Activated naive CD8-positive, alpha-beta T cell treated with anti-CD3 and anti-CD28 coated beads, Interleukin-2, amount 50 U/mL, for 24 hours (primary cell): ENCODE measurements around the gene VCAM1.

ENCODE experiments used
- ATAC-seq: fragments of 150-1000 bp; cut with Tn5 transposase; one replicate; pipeline ENCODE4 v1.10.0; 2021
- DNase-seq: peaks from one replicate; pipeline ENCODE4 v3.0.0; 2021
- H3K27ac Mint-ChIP-seq: one replicate; pipeline ENCODE4 v1.8.0; 2021; ENCODE audit warnings: mild to moderate bottlenecking, mixed read lengths
- H3K27me3 Mint-ChIP-seq: one replicate; pipeline ENCODE4 v1.8.0; 2021; ENCODE audit warnings: mixed read lengths
- H3K36me3 Mint-ChIP-seq: one replicate; pipeline ENCODE4 v1.8.0; 2021; ENCODE audit warnings: low read depth, mixed read lengths
- H3K4me1 Mint-ChIP-seq: one replicate; pipeline ENCODE4 v1.8.0; 2021; ENCODE audit warnings: mixed read lengths
- H3K4me3 Mint-ChIP-seq: one replicate; pipeline ENCODE4 v1.8.0; 2021; ENCODE audit warnings: mild to moderate bottlenecking, moderate library complexity, mixed read lengths
- H3K9me3 Mint-ChIP-seq: one replicate; pipeline ENCODE4 v1.8.0; 2021; ENCODE audit warnings: mixed read lengths

VCAM1 gene

GRCh38 chr1:100746542-100746932, 27.0 kb downstream of the VCAM1 start:
- Mint-ChIP-seq H3K27me3 (peaks cover 11% of the 10 kb centered on the region), H3K4me3 (no peak overlapping the region), H3K4me1 (peaks cover 2% of the 10 kb centered on the region), H3K9me3 (no peaks in the 10 kb centered on the region), H3K27ac (no peak overlapping the region), H3K36me3 (no peaks in the 10 kb centered on the region)
- ATAC-seq, result no peak
- no peak for DNase-seq

- Mint-ChIP-seq H3K9me3 (no peaks in the 10 kb centered on the region), H3K27me3 (peaks cover 11% of the 10 kb centered on the region), H3K27ac (no peak overlapping the region), H3K36me3 (no peaks in the 10 kb centered on the region), H3K4me3 (no peak overlapping the region), H3K4me1 (peaks cover 2% of the 10 kb centered on the region)
- no peak for DNase-seq
- no peak for ATAC-seq
Observed at GRCh38 chr1:100747771-100748170, 28.2 kb downstream of the VCAM1 start.

GRCh38 chr1:100750005-100750885, 30.7 kb downstream of the VCAM1 start:
- H3K4me1 Mint-ChIP-seq, result peaks cover 2% of the 10 kb centered on the region
- DNase-seq (no peak), ATAC-seq (no peak)
- peaks cover 8% of the 10 kb centered on the region for H3K27me3 Mint-ChIP-seq
- no peak overlapping the region for H3K27ac Mint-ChIP-seq
- no peak overlapping the region for H3K4me3 Mint-ChIP-seq
- H3K36me3 Mint-ChIP-seq, result no peaks in the 10 kb centered on the region
- no peaks in the 10 kb centered on the region for H3K9me3 Mint-ChIP-seq

DNA sequence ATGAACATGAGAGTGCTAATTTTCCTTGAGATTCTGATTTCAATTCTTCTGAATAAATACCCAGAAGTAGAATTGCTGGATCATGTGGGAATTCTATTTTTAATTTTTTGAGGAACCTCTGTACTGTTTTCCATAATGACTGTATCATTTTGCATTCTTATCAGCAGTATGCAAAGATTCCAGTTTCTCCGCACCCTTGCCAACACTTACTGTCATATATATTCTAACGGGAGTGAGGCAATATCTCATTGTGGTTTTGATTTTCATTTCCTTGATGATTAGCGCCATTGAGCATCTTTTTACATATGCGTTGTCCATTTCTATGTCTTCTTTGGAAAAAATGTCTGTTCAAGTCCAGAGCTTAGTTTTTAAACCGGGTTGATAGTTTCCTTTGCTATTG, 33.2 kb downstream of the VCAM1 start:
- Mint-ChIP-seq H3K27ac (no peak overlapping the region), H3K36me3 (no peaks in the 10 kb centered on the region), H3K27me3 (peaks cover 7% of the 10 kb centered on the region), H3K4me1 (no peaks in the 10 kb centered on the region), H3K4me3 (no peak overlapping the region), H3K9me3 (no peaks in the 10 kb centered on the region)
- DNase-seq, result no peak
- ATAC-seq, result no peak

GRCh38 chr1:100757946-100758345, 38.4 kb downstream of the VCAM1 start:
- Mint-ChIP-seq H3K4me1 (no peaks in the 10 kb centered on the region), H3K27me3 (peaks cover 13% of the 10 kb centered on the region), H3K36me3 (no peaks in the 10 kb centered on the region), H3K27ac (no peak overlapping the region), H3K9me3 (no peaks in the 10 kb centered on the region), H3K4me3 (no peak overlapping the region)
- DNase-seq, result no peak
- no peak for ATAC-seq

DNA sequence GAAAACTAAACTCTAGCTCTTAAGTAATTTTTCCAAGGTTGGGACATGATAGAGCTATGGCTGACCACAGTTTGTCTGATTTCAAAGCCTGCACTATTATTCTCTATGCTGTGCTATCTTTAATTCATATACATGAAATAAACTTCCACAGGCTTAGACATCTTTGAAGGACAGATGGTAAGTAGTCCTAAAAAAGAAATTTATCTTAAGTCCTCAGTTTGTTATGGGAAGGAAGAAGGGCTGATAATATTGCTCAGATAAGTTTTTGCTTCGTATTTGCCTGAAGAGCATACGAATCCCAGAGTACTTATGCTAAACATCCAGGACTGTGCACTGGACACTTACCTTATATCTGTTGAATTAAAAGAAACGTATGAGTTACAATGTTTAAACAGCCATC, 39.6 kb downstream of the VCAM1 start:
- Mint-ChIP-seq H3K4me1 (no peaks in the 10 kb centered on the region), H3K27ac (no peak overlapping the region), H3K9me3 (no peaks in the 10 kb centered on the region), H3K4me3 (no peak overlapping the region), H3K36me3 (no peaks in the 10 kb centered on the region), H3K27me3 (peaks cover 10% of the 10 kb centered on the region)
- no peak for ATAC-seq
- DNase-seq, result no peak

- Mint-ChIP-seq H3K4me3 (no peak overlapping the region), H3K9me3 (no peaks in the 10 kb centered on the region), H3K27me3 (peaks cover 10% of the 10 kb centered on the region), H3K27ac (no peak overlapping the region), H3K4me1 (no peaks in the 10 kb centered on the region), H3K36me3 (no peaks in the 10 kb centered on the region)
- ATAC-seq (no peak), DNase-seq (no peak)
Observed at GRCh38 chr1:100760511-100760910, 41.0 kb downstream of the VCAM1 start.

GRCh38 chr1:100762461-100762860, 42.9 kb downstream of the VCAM1 start:
- DNase-seq (no peak), ATAC-seq (no peak)
- Mint-ChIP-seq H3K9me3 (no peaks in the 10 kb centered on the region), H3K36me3 (no peaks in the 10 kb centered on the region), H3K27ac (no peak overlapping the region), H3K27me3 (peaks cover 10% of the 10 kb centered on the region), H3K4me3 (no peak overlapping the region), H3K4me1 (no peaks in the 10 kb centered on the region)

DNA sequence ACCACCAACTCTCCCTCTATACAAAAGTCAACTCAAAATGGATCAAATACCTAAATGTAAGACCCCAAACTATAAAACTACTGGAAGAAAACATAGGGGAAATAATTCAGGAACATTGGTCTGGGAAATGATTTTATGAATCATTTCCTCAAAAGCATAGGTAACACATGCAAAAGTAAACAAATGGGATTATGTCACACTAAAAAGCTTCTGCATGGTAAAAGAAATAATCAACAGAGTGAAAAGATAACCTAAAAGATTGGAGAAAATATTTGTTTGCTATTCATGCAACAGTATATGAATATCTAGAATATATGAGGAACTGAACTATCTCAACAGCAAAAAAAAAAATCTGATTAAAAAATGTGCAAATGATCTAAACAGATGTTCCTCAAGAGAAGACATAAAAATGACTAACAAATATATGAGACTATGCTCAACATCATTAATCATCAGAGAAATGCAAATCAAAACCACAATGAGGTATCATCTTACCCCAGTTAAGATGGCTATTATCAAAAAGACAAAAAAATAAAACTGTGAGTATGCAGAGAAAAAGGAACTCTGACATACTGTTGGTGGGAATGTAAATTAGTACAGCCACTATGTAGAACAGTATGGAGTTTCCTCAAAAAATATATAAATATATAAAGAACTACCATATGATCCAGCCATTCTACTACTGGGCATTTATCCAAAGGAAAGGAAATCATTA, 47.8 kb downstream of the VCAM1 start:
- no peak for ATAC-seq
- Mint-ChIP-seq H3K27me3 (peaks cover 5% of the 10 kb centered on the region), H3K4me1 (no peaks in the 10 kb centered on the region), H3K27ac (no peak overlapping the region), H3K36me3 (no peaks in the 10 kb centered on the region), H3K9me3 (no peaks in the 10 kb centered on the region), H3K4me3 (no peak overlapping the region)
- no peak for DNase-seq

- DNase-seq (no peak), ATAC-seq (no peak)
- no peaks in the 10 kb centered on the region for H3K9me3 Mint-ChIP-seq
- no peak overlapping the region for H3K4me3 Mint-ChIP-seq
- H3K36me3 Mint-ChIP-seq, result no peaks in the 10 kb centered on the region
- peaks cover 5% of the 10 kb centered on the region for H3K27me3 Mint-ChIP-seq
- H3K4me1 Mint-ChIP-seq, result no peaks in the 10 kb centered on the region
- H3K27ac Mint-ChIP-seq, result no peak overlapping the region
Observed at GRCh38 chr1:100769323-100769722, 49.8 kb downstream of the VCAM1 start.

GRCh38 chr1:100769906-100770646, 50.5 kb downstream of the VCAM1 start:
- Mint-ChIP-seq H3K36me3 (no peaks in the 10 kb centered on the region), H3K27me3 (peaks cover 5% of the 10 kb centered on the region), H3K4me3 (no peak overlapping the region), H3K4me1 (no peaks in the 10 kb centered on the region), H3K27ac (no peak overlapping the region), H3K9me3 (no peaks in the 10 kb centered on the region)
- DNase-seq (no peak), ATAC-seq (no peak)

GRCh38 chr1:100773444-100773843, 53.9 kb downstream of the VCAM1 start:
- Mint-ChIP-seq H3K36me3 (no peaks in the 10 kb centered on the region), H3K4me1 (no peaks in the 10 kb centered on the region), H3K27me3 (peaks cover 4% of the 10 kb centered on the region), H3K27ac (no peak overlapping the region), H3K9me3 (no peaks in the 10 kb centered on the region), H3K4me3 (no peak overlapping the region)
- DNase-seq, result no peak
- ATAC-seq, result no peak

DNA sequence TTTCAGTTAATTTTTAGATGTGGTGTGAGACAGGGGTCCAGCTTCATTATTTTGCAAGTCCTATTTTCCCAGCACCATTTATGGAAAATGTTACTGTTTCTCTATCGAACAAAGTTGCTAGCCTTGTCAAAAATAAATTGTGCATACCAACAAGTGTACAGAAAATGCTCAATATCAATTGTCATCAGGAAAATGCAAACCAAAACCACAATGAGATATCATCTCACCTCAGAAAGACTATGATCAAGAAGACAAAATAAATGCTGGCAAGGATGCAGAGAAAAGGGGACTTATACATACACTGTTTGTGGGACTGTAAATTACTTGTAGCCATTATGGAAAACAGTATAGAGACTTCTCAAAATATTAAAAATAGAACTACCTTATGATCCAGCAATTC, 54.8 kb downstream of the VCAM1 start:
- Mint-ChIP-seq H3K36me3 (no peaks in the 10 kb centered on the region), H3K9me3 (no peaks in the 10 kb centered on the region), H3K4me1 (no peaks in the 10 kb centered on the region), H3K27ac (no peak overlapping the region), H3K4me3 (no peak overlapping the region), H3K27me3 (peaks cover 6% of the 10 kb centered on the region)
- no peak for DNase-seq
- no peak for ATAC-seq

DNA sequence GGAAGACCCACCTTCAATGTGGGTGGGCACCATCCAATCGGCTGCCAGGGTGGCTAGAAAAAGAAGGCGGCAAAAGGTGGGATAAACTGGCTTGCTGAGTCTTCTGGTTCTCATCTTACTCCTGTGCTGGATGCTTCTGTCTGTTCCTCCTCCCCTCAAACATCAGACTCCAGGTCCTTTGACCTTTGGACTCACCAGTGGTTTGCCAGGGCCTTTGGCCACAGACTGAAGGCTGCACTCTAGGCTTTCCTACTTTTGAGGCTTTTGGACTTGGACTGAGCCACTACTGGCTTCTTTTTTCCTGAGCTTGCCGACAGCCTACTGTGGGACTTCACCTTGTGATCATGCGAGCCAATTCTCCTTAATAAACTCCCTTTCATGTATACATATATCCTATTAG, 55.9 kb downstream of the VCAM1 start:
- ATAC-seq (no peak), DNase-seq (no peak)
- H3K36me3 Mint-ChIP-seq, result no peaks in the 10 kb centered on the region
- no peak overlapping the region for H3K27ac Mint-ChIP-seq
- H3K4me3 Mint-ChIP-seq, result no peak overlapping the region
- peaks cover 8% of the 10 kb centered on the region for H3K27me3 Mint-ChIP-seq
- no peaks in the 10 kb centered on the region for H3K9me3 Mint-ChIP-seq
- H3K4me1 Mint-ChIP-seq, result no peaks in the 10 kb centered on the region

DNA sequence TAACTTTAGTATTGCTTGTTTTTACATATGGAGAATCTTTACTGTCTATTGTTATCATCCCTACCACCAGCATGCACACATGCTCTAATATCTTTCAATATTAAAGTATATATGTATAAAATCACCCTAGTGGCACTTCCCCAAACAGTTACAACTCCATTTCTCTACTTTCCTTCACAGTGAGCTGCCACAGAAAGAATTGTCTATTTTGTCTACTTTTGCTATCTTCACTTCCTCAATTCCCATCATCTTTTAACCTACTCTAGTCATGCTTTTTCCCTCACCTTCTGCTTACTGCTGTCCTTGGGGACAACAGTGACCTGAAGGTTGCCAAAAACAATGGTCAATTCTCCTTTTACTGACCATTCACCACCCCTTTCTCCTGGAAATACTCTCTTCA, 59.2 kb downstream of the VCAM1 start:
- Mint-ChIP-seq H3K4me1 (no peaks in the 10 kb centered on the region), H3K4me3 (no peak overlapping the region), H3K36me3 (peaks cover 3% of the 10 kb centered on the region), H3K27ac (no peak overlapping the region), H3K27me3 (peaks cover 7% of the 10 kb centered on the region), H3K9me3 (peaks cover 11% of the 10 kb centered on the region)
- DNase-seq (no peak), ATAC-seq (no peak)
